ENCODE measurements around the gene ZDHHC3. TPM values are rescaled to one million over a fixed set of nuclear protein-coding genes. Genes with fewer than 3 reads are reported as not detected.

ZDHHC3 gene
- total and polyA plus RNA-seq, 4 donors: 15.4 to 43.0 (median 24.4) TPM

DNA sequence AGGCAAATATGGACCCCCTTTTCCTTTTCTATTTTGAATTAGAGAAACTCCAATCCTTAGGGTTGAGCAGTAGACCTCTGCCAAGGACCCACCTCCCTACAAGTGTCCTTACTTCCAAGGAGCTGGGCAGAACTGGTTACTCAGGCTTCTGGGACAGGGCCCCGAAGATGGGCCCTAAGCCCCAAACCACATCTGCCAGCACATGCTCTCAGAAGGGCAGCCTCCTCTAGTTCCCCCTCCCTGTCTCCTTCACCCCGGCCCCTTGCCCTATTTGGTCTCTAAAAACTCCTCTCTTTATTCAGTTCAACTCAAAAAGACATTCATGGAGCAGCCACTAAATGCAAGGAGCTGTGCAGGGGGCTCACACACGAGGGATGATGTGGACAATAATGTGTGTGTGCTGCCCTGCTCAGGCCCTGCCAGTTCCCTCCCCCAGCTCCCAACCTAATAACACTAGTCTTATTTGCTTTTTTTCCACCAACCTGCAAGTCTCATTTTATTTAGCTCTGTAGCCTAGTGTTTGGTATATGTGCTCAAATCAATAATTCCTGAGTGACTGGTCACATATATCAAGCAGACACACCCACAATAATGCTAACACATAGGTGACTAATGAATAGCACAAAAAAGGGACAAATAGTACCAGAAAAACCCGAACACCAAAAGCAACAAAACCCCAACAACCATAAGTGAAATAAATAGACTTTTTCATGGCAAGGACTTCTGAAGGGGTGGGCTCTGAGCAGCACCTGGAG is 12.2 kb downstream of the ZDHHC3 start:
- no peaks in the 10 kb centered on the region for H3K4me1 ChIP-seq (ENCODE audit: control insufficient read depth in 4 of 4, insufficient read depth in 4 of 4, low read length in 3 of 4)
- no peak for DNase-seq (ENCODE audit: low spot score)
- 91% methylated on average over 4 of the region's 4 CpGs for WGBS

DNA sequence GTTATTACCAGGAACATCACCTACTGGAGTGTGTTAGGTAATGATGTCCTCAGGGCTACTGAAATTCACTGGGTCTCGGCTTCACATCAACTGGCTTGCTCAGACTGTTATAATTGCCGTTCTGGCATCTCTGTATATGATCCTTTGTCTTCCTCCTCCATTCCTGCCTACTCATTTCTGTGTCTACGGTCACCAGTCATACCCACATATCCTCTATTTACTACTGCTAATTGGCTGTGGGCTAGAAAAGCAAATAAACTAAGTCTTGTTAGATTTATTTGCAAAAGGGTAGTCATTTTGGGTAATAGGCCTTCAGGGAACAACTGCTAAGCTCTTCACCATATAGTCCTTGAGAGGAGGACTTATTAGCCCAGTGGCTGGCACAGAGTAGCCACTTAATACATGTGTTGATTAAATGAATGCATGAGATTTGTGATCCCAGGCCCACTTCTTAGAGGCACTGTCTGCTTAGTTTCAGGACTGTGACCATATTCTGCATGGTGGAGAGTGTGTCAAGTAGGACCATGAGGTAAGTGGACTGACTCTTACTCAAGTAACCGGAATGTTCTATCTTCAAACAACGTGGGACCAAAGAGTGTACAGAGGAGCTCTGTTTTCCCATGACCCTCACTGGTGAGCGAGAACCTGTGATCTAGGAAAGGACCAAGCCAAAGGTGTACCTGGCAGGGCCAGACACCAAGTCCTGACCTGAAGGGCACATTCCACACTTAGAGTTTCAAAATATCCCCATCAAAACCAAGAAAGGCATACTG is 13.2 kb downstream of the ZDHHC3 start:
- H3K36me3 ChIP-seq (ENCODE audit: control insufficient read depth in 4 of 4, insufficient read depth in 3 of 4, low read depth in 1 of 4, low read length in 3 of 4): peaks cover 0 to 13% (median 7%) of the 10 kb centered on the region in 4 donors
- WGBS: 94% methylated on average over 6 of the region's 6 CpGs
- no peaks in the 10 kb centered on the region for H3K27me3 ChIP-seq (ENCODE audit: control insufficient read depth in 4 of 4, insufficient read depth in 4 of 4, low read length in 3 of 4)
- no peak overlapping the region for H3K27ac ChIP-seq (ENCODE audit: low read depth in 1 of 2, low read length in 2 of 2)
- H3K4me3 ChIP-seq (ENCODE audit: low read depth in 1 of 3, low read length in 3 of 3): no peak overlapping the region
- TF ChIP-seq, protein P1, sequence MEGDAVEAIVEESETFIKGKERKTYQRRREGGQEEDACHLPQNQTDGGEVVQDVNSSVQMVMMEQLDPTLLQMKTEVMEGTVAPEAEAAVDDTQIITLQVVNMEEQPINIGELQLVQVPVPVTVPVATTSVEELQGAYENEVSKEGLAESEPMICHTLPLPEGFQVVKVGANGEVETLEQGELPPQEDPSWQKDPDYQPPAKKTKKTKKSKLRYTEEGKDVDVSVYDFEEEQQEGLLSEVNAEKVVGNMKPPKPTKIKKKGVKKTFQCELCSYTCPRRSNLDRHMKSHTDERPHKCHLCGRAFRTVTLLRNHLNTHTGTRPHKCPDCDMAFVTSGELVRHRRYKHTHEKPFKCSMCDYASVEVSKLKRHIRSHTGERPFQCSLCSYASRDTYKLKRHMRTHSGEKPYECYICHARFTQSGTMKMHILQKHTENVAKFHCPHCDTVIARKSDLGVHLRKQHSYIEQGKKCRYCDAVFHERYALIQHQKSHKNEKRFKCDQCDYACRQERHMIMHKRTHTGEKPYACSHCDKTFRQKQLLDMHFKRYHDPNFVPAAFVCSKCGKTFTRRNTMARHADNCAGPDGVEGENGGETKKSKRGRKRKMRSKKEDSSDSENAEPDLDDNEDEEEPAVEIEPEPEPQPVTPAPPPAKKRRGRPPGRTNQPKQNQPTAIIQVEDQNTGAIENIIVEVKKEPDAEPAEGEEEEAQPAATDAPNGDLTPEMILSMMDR (IDR thresholded peaks at IDR 0.05; ENCODE audit: low read depth, low read length, missing input control): no peak
- no peak for TF ChIP-seq EGR1 (IDR thresholded peaks at IDR 0.05; ENCODE audit: low read depth in 2 of 2)
- TF ChIP-seq, protein P2, sequence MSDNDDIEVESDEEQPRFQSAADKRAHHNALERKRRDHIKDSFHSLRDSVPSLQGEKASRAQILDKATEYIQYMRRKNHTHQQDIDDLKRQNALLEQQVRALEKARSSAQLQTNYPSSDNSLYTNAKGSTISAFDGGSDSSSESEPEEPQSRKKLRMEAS (IDR thresholded peaks at IDR 0.05): no peak
- no peak for TF ChIP-seq YY1 (IDR thresholded peaks at IDR 0.05)
- TF ChIP-seq, protein P3, sequence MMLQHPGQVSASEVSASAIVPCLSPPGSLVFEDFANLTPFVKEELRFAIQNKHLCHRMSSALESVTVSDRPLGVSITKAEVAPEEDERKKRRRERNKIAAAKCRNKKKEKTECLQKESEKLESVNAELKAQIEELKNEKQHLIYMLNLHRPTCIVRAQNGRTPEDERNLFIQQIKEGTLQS (IDR thresholded peaks at IDR 0.05): no peak
- no peak for TF ChIP-seq RAD21 (IDR thresholded peaks at IDR 0.05)
- no peak for TF ChIP-seq TAF1 (conservative IDR thresholded peaks at IDR 0.05)
- no peak for TF ChIP-seq FOXA1 (IDR thresholded peaks at IDR 0.05)
- TF ChIP-seq HNF4G (IDR thresholded peaks at IDR 0.05): no peak
- TF ChIP-seq JUND (IDR thresholded peaks at IDR 0.05): no peak
- no peak overlapping the region for H3K9ac ChIP-seq (ENCODE audit: low read depth in 1 of 2, low read length in 2 of 2)
- H3K4me1 ChIP-seq (ENCODE audit: control insufficient read depth in 4 of 4, insufficient read depth in 4 of 4, low read length in 3 of 4): no peaks in the 10 kb centered on the region
- DNase-seq (ENCODE audit: low spot score): no peak
- no peaks in the 10 kb centered on the region for H3K9me3 ChIP-seq (ENCODE audit: control insufficient read depth in 4 of 4, low read length in 3 of 4)

More for the DNA sequence above, 12.2 kb downstream of the ZDHHC3 start:
- Histone ChIP-seq H3K4me3 (ENCODE audit: low read depth in 1 of 3, low read length in 3 of 3) (no peak overlapping the region), H3K9me3 (ENCODE audit: control insufficient read depth in 4 of 4, low read length in 3 of 4) (no peaks in the 10 kb centered on the region), H3K27me3 (ENCODE audit: control insufficient read depth in 4 of 4, insufficient read depth in 4 of 4, low read length in 3 of 4) (no peaks in the 10 kb centered on the region), H3K36me3 (ENCODE audit: control insufficient read depth in 4 of 4, insufficient read depth in 3 of 4, low read depth in 1 of 4, low read length in 3 of 4) (peaks cover 0 to 4% (median 3%) of the 10 kb centered on the region in 4 donors), H3K27ac (ENCODE audit: low read depth in 1 of 2, low read length in 2 of 2) (no peak overlapping the region), H3K9ac (ENCODE audit: low read depth in 1 of 2, low read length in 2 of 2) (no peak overlapping the region)
- TF ChIP-seq, protein P1 (IDR thresholded peaks at IDR 0.05; ENCODE audit: low read depth, low read length, missing input control): no peak
- TF ChIP-seq RXRA (IDR thresholded peaks at IDR 0.05) (no peak), TAF1 (conservative IDR thresholded peaks at IDR 0.05) (no peak), NR2F2 (IDR thresholded peaks at IDR 0.05) (no peak)
- TF ChIP-seq, protein P4, sequence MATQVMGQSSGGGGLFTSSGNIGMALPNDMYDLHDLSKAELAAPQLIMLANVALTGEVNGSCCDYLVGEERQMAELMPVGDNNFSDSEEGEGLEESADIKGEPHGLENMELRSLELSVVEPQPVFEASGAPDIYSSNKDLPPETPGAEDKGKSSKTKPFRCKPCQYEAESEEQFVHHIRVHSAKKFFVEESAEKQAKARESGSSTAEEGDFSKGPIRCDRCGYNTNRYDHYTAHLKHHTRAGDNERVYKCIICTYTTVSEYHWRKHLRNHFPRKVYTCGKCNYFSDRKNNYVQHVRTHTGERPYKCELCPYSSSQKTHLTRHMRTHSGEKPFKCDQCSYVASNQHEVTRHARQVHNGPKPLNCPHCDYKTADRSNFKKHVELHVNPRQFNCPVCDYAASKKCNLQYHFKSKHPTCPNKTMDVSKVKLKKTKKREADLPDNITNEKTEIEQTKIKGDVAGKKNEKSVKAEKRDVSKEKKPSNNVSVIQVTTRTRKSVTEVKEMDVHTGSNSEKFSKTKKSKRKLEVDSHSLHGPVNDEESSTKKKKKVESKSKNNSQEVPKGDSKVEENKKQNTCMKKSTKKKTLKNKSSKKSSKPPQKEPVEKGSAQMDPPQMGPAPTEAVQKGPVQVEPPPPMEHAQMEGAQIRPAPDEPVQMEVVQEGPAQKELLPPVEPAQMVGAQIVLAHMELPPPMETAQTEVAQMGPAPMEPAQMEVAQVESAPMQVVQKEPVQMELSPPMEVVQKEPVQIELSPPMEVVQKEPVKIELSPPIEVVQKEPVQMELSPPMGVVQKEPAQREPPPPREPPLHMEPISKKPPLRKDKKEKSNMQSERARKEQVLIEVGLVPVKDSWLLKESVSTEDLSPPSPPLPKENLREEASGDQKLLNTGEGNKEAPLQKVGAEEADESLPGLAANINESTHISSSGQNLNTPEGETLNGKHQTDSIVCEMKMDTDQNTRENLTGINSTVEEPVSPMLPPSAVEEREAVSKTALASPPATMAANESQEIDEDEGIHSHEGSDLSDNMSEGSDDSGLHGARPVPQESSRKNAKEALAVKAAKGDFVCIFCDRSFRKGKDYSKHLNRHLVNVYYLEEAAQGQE (IDR thresholded peaks at IDR 0.05): no peak

All from liver (tissue), 9 donors.